Uterus (tissue), 2 donors: Measurements from ENCODE around the gene PDS5B.

Experiments used
- CTCF ChIP-seq, 4 experiments: fragments of 200-600 bp in 2 of 4; fragments of 450-650 bp in 2 of 4; sonication (generic) in 2 of 4; IDR thresholded peaks; one replicate each; pipeline ENCODE4 v1.5.1; 2016 to 2019; ENCODE audit warnings: antibody characterized with exemption in 4 of 4, mild to moderate bottlenecking in 2 of 4, moderate library complexity in 1 of 4
- POLR2A ChIP-seq, 2 donors: fragments of 450-650 bp; IDR thresholded peaks; one replicate each; pipeline ENCODE4 v1.6.1; 2016; ENCODE audit warnings: antibody characterized with exemption in 2 of 2, mild to moderate bottlenecking in 1 of 2, moderate library complexity in 1 of 2

DNA sequence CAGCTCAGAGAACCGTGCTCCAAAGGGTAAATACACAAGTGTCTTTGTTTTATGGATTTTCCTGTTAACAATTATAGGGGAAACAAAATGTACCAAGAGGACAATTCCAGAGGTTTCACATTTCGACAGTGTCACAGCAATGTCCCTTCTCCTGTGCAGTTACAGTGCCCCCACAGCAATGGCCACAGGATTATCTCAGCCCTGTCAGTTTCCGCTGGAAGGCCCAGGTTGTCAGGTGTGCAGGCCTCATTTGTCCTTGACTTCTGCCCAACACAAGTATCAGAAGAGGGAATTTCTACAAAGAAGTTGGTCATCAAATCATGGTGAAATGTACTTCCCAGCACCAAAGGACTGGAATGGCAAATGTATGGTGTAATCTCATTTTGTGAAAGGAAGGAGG is 36.5 kb upstream of the PDS5B start:
- TF ChIP-seq CTCF (IDR thresholded peaks at IDR 0.05) (no peak), POLR2A (IDR thresholded peaks at IDR 0.05) (no peak)
